ENCODE results near the gene AFF1. TPM values are rescaled to one million over a fixed set of nuclear protein-coding genes. Genes with fewer than 3 reads are reported as not detected.
"Not testable (repeated sequence)": the region's sequence is repeated elsewhere in the genome, so short reads cannot be mapped to it uniquely, and the experiment has no call there.

The AFF1 gene
- polyA plus RNA-seq, 1 donor, result 25.1 TPM

GRCh38 chr4:87011340-87012034, 76.7 kb downstream of the AFF1 start:
- DNase-seq (ENCODE audit: low read depth), result no peak

- DNase-seq (ENCODE audit: low read depth), result no peak
Measured at GRCh38 chr4:87012265-87012953, 77.6 kb downstream of the AFF1 start.

- DNase-seq (ENCODE audit: low read depth), result not testable (repeated sequence)
Measured at GRCh38 chr4:87012954-87013308, 78.1 kb downstream of the AFF1 start.

- DNase-seq (ENCODE audit: low read depth), result no peak
Measured at GRCh38 chr4:87014284-87014782, 79.5 kb downstream of the AFF1 start.

- DNase-seq (ENCODE audit: low read depth), result no peak
Measured at GRCh38 chr4:87015416-87015815, 80.6 kb downstream of the AFF1 start.

GRCh38 chr4:87017580-87018342, 83.0 kb downstream of the AFF1 start:
- DNase-seq (ENCODE audit: low read depth), result no peak

- no peak for DNase-seq (ENCODE audit: low read depth)
Measured at GRCh38 chr4:87018753-87019152, 83.9 kb downstream of the AFF1 start.

- no peak for DNase-seq (ENCODE audit: low read depth)
Measured at GRCh38 chr4:87019246-87019791, 84.5 kb downstream of the AFF1 start.

GRCh38 chr4:87019898-87020297, 85.1 kb downstream of the AFF1 start:
- DNase-seq (ENCODE audit: low read depth), result no peak

- DNase-seq (ENCODE audit: low read depth), result no peak
Measured at GRCh38 chr4:87024201-87024600, 89.4 kb downstream of the AFF1 start.

GRCh38 chr4:87025023-87025613, 90.3 kb downstream of the AFF1 start:
- no peak for DNase-seq (ENCODE audit: low read depth)

GRCh38 chr4:87025614-87026041, 90.8 kb downstream of the AFF1 start:
- DNase-seq (ENCODE audit: low read depth), result no peak

GRCh38 chr4:87026800-87027495, 92.1 kb downstream of the AFF1 start:
- DNase-seq (ENCODE audit: low read depth), result no peak

- no peak for DNase-seq (ENCODE audit: low read depth)
Measured at GRCh38 chr4:87029356-87029755, 94.5 kb downstream of the AFF1 start.

GRCh38 chr4:87030124-87030523, 95.3 kb downstream of the AFF1 start:
- DNase-seq (ENCODE audit: low read depth), result no peak

- DNase-seq (ENCODE audit: low read depth), result no peak
Measured at GRCh38 chr4:87030755-87031441, 96.1 kb downstream of the AFF1 start.

GRCh38 chr4:87031920-87032319, 97.1 kb downstream of the AFF1 start:
- DNase-seq (ENCODE audit: low read depth), result no peak

- no peak for DNase-seq (ENCODE audit: low read depth)
Measured at GRCh38 chr4:87032884-87033533, 98.2 kb downstream of the AFF1 start.

- no peak for DNase-seq (ENCODE audit: low read depth)
Measured at GRCh38 chr4:87033902-87034301, 99.1 kb downstream of the AFF1 start.

- DNase-seq (ENCODE audit: low read depth), result no peak
Measured at GRCh38 chr4:87034527-87034926, 99.7 kb downstream of the AFF1 start.

Data from forelimb muscle (tissue), 1 donor.